ENCODE results near the gene MAPKAPK3. TPM values are rescaled to one million over a fixed set of nuclear protein-coding genes. Genes with fewer than 3 reads are reported as not detected.
A peak's percentile ranks its signal among the peaks of the same experiment; 100 is the strongest.

The MAPKAPK3 gene
- total and polyA plus RNA-seq, 5 donors from 2014 or later: 42.9 to 52.9 (median 48.9) TPM

GRCh38 chr3:50617911-50618481 is 1.0 kb downstream of the MAPKAPK3 start:
- peak overlapping the region; percentile 88 for H3K27ac ChIP-seq (ENCODE audit: insufficient read depth, low read length, poor library complexity, severe bottlenecking)
- Mint-ChIP-seq H3K4me3 (peak overlapping the region; percentile 89 to 94 (median 92)), H3K4me1 (peaks cover 16 to 79% (median 52%) of the 10 kb centered on the region in 4 donors), H3K27me3 (no peaks in the 10 kb centered on the region), H3K27ac (peak overlapping the region in 2 of 3 donors; percentile 90 to 95), H3K36me3 (peaks cover 5% of the 10 kb centered on the region), H3K9me3 (peaks cover 0 to 3% (median 0%) of the 10 kb centered on the region in 7 donors)
- H3K4me1 ChIP-seq (ENCODE audit: control insufficient read depth, insufficient read depth, low read length, poor library complexity, severe bottlenecking): peaks cover 79% of the 10 kb centered on the region
- DNase-seq (peak in 1 of 3 donors; percentile 61), ATAC-seq (ENCODE audit: low read depth in 2 of 2) (no peak)
- H3K4me3 ChIP-seq (ENCODE audit: low read depth, low read length): peak overlapping the region; percentile 97
- H3K36me3 ChIP-seq (ENCODE audit: control insufficient read depth, insufficient read depth, low read length): peaks cover 8% of the 10 kb centered on the region
- no peaks in the 10 kb centered on the region for H3K9me3 ChIP-seq (ENCODE audit: control insufficient read depth in 2 of 2, low read length in 2 of 2)
- H3K27me3 ChIP-seq (ENCODE audit: control insufficient read depth, insufficient read depth, low read length): no peaks in the 10 kb centered on the region

- Mint-ChIP-seq H3K27me3 (no peaks in the 10 kb centered on the region), H3K27ac (peak overlapping the region; percentile 90 to 95 (median 94)), H3K9me3 (peaks cover 0 to 3% (median 0%) of the 10 kb centered on the region in 7 donors), H3K4me1 (peaks cover 13 to 88% (median 65%) of the 10 kb centered on the region in 4 donors), H3K36me3 (peaks cover 12% of the 10 kb centered on the region), H3K4me3 (peak overlapping the region; percentile 89 to 94 (median 92))
- no peaks in the 10 kb centered on the region for H3K27me3 ChIP-seq (ENCODE audit: control insufficient read depth, insufficient read depth, low read length)
- peak overlapping the region; percentile 55 for H3K27ac ChIP-seq (ENCODE audit: insufficient read depth, low read length, poor library complexity, severe bottlenecking)
- peak in 1 of 3 donors; percentile 40 for DNase-seq
- no peak for ATAC-seq (ENCODE audit: low read depth in 2 of 2)
- H3K4me1 ChIP-seq (ENCODE audit: control insufficient read depth, insufficient read depth, low read length, poor library complexity, severe bottlenecking): peaks cover 88% of the 10 kb centered on the region
- peaks cover 8% of the 10 kb centered on the region for H3K36me3 ChIP-seq (ENCODE audit: control insufficient read depth, insufficient read depth, low read length)
- no peaks in the 10 kb centered on the region for H3K9me3 ChIP-seq (ENCODE audit: control insufficient read depth in 2 of 2, low read length in 2 of 2)
- peak overlapping the region; percentile 54 for H3K4me3 ChIP-seq (ENCODE audit: low read depth, low read length)
Measured at GRCh38 chr3:50620420-50620819, 3.5 kb downstream of the MAPKAPK3 start.

- Histone ChIP-seq H3K27ac (ENCODE audit: insufficient read depth, low read length, poor library complexity, severe bottlenecking) (peak overlapping the region; percentile 55), H3K9me3 (ENCODE audit: control insufficient read depth in 2 of 2, low read length in 2 of 2) (no peaks in the 10 kb centered on the region), H3K27me3 (ENCODE audit: control insufficient read depth, insufficient read depth, low read length) (no peaks in the 10 kb centered on the region), H3K4me3 (ENCODE audit: low read depth, low read length) (peak overlapping the region; percentile 54), H3K4me1 (ENCODE audit: control insufficient read depth, insufficient read depth, low read length, poor library complexity, severe bottlenecking) (peaks cover 88% of the 10 kb centered on the region), H3K36me3 (ENCODE audit: control insufficient read depth, insufficient read depth, low read length) (peaks cover 8% of the 10 kb centered on the region)
- peak overlapping the region; percentile 89 to 94 (median 92) for H3K4me3 Mint-ChIP-seq
- no peak for ATAC-seq (ENCODE audit: low read depth in 2 of 2)
- H3K36me3 Mint-ChIP-seq: peaks cover 12% of the 10 kb centered on the region
- DNase-seq: no peak
- no peaks in the 10 kb centered on the region for H3K27me3 Mint-ChIP-seq
- H3K4me1 Mint-ChIP-seq: peaks cover 13 to 87% (median 65%) of the 10 kb centered on the region in 4 donors
- peak overlapping the region; percentile 90 to 95 (median 94) for H3K27ac Mint-ChIP-seq
- H3K9me3 Mint-ChIP-seq: peaks cover 0 to 3% (median 0%) of the 10 kb centered on the region in 7 donors
Measured at GRCh38 chr3:50620820-50621219, 3.9 kb downstream of the MAPKAPK3 start.

GRCh38 chr3:50622881-50623280 is 5.9 kb downstream of the MAPKAPK3 start:
- peaks cover 13 to 95% (median 68%) of the 10 kb centered on the region in 4 donors for H3K4me1 Mint-ChIP-seq
- Histone ChIP-seq H3K36me3 (ENCODE audit: control insufficient read depth, insufficient read depth, low read length) (peaks cover 8% of the 10 kb centered on the region), H3K4me1 (ENCODE audit: control insufficient read depth, insufficient read depth, low read length, poor library complexity, severe bottlenecking) (peaks cover 95% of the 10 kb centered on the region), H3K9me3 (ENCODE audit: control insufficient read depth in 2 of 2, low read length in 2 of 2) (no peaks in the 10 kb centered on the region), H3K27ac (ENCODE audit: insufficient read depth, low read length, poor library complexity, severe bottlenecking) (peak overlapping the region; percentile 68), H3K27me3 (ENCODE audit: control insufficient read depth, insufficient read depth, low read length) (no peaks in the 10 kb centered on the region), H3K4me3 (ENCODE audit: low read depth, low read length) (no peak overlapping the region)
- peak overlapping the region; percentile 87 to 99 (median 96) for H3K27ac Mint-ChIP-seq
- ATAC-seq (ENCODE audit: low read depth in 2 of 2) (no peak), DNase-seq (no peak)
- H3K36me3 Mint-ChIP-seq: peaks cover 21% of the 10 kb centered on the region
- no peaks in the 10 kb centered on the region for H3K9me3 Mint-ChIP-seq
- no peaks in the 10 kb centered on the region for H3K27me3 Mint-ChIP-seq
- H3K4me3 Mint-ChIP-seq: peak overlapping the region in 3 of 4 donors; percentile 15 to 79 (median 61)

GRCh38 chr3:50623840-50624474 is 7.0 kb downstream of the MAPKAPK3 start:
- Mint-ChIP-seq H3K9me3 (no peaks in the 10 kb centered on the region), H3K27ac (peak overlapping the region; percentile 87 to 99 (median 96)), H3K27me3 (no peaks in the 10 kb centered on the region), H3K4me1 (peaks cover 13 to 95% (median 70%) of the 10 kb centered on the region in 4 donors), H3K36me3 (peaks cover 22% of the 10 kb centered on the region), H3K4me3 (peak overlapping the region; percentile 77 to 94 (median 80))
- Histone ChIP-seq H3K27ac (ENCODE audit: insufficient read depth, low read length, poor library complexity, severe bottlenecking) (peak overlapping the region; percentile 68), H3K4me3 (ENCODE audit: low read depth, low read length) (peak overlapping the region; percentile 67), H3K36me3 (ENCODE audit: control insufficient read depth, insufficient read depth, low read length) (peaks cover 8% of the 10 kb centered on the region), H3K9me3 (ENCODE audit: control insufficient read depth in 2 of 2, low read length in 2 of 2) (no peaks in the 10 kb centered on the region), H3K27me3 (ENCODE audit: control insufficient read depth, insufficient read depth, low read length) (no peaks in the 10 kb centered on the region), H3K4me1 (ENCODE audit: control insufficient read depth, insufficient read depth, low read length, poor library complexity, severe bottlenecking) (peaks cover 92% of the 10 kb centered on the region)
- DNase-seq (peak in 2 of 3 donors; percentile 32 to 87), ATAC-seq (ENCODE audit: low read depth in 2 of 2) (peak; percentile 55 to 63)

- no peak for DNase-seq
- ATAC-seq (ENCODE audit: low read depth in 2 of 2): no peak
- peak overlapping the region; percentile 68 for H3K27ac ChIP-seq (ENCODE audit: insufficient read depth, low read length, poor library complexity, severe bottlenecking)
- H3K4me3 ChIP-seq (ENCODE audit: low read depth, low read length): peak overlapping the region; percentile 67
- Mint-ChIP-seq H3K27me3 (no peaks in the 10 kb centered on the region), H3K27ac (peak overlapping the region; percentile 87 to 99 (median 96)), H3K9me3 (no peaks in the 10 kb centered on the region), H3K4me1 (peaks cover 13 to 94% (median 69%) of the 10 kb centered on the region in 4 donors), H3K4me3 (peak overlapping the region in 3 of 4 donors; percentile 77 to 82 (median 79)), H3K36me3 (peaks cover 22% of the 10 kb centered on the region)
- H3K27me3 ChIP-seq (ENCODE audit: control insufficient read depth, insufficient read depth, low read length): no peaks in the 10 kb centered on the region
- peaks cover 92% of the 10 kb centered on the region for H3K4me1 ChIP-seq (ENCODE audit: control insufficient read depth, insufficient read depth, low read length, poor library complexity, severe bottlenecking)
- peaks cover 8% of the 10 kb centered on the region for H3K36me3 ChIP-seq (ENCODE audit: control insufficient read depth, insufficient read depth, low read length)
- no peaks in the 10 kb centered on the region for H3K9me3 ChIP-seq (ENCODE audit: control insufficient read depth in 2 of 2, low read length in 2 of 2)
Measured at GRCh38 chr3:50624634-50625033, 7.7 kb downstream of the MAPKAPK3 start.

- ATAC-seq (ENCODE audit: low read depth in 2 of 2) (no peak), DNase-seq (no peak)
- no peaks in the 10 kb centered on the region for H3K27me3 ChIP-seq (ENCODE audit: control insufficient read depth, insufficient read depth, low read length)
- peak overlapping the region in 3 of 4 donors; percentile 8 to 82 (median 79) for H3K4me3 Mint-ChIP-seq
- no peaks in the 10 kb centered on the region for H3K9me3 Mint-ChIP-seq
- H3K4me1 Mint-ChIP-seq: peaks cover 13 to 94% (median 71%) of the 10 kb centered on the region in 4 donors
- peak overlapping the region; percentile 68 for H3K27ac ChIP-seq (ENCODE audit: insufficient read depth, low read length, poor library complexity, severe bottlenecking)
- H3K4me1 ChIP-seq (ENCODE audit: control insufficient read depth, insufficient read depth, low read length, poor library complexity, severe bottlenecking): peaks cover 92% of the 10 kb centered on the region
- no peaks in the 10 kb centered on the region for H3K27me3 Mint-ChIP-seq
- no peaks in the 10 kb centered on the region for H3K9me3 ChIP-seq (ENCODE audit: control insufficient read depth in 2 of 2, low read length in 2 of 2)
- H3K36me3 Mint-ChIP-seq: peaks cover 22% of the 10 kb centered on the region
- peak overlapping the region; percentile 82 to 96 (median 87) for H3K27ac Mint-ChIP-seq
- peaks cover 8% of the 10 kb centered on the region for H3K36me3 ChIP-seq (ENCODE audit: control insufficient read depth, insufficient read depth, low read length)
- no peak overlapping the region for H3K4me3 ChIP-seq (ENCODE audit: low read depth, low read length)
Measured at GRCh38 chr3:50625231-50626182, 8.6 kb downstream of the MAPKAPK3 start.
